HG02623 (cell line): ENCODE data around the gene PTPRG.

Experiments used
- ATAC-seq: cut with Tn5 transposase; IDR thresholded peaks from one replicate; pipeline ENCODE4 v1.9.1; 2021; ENCODE audit warnings: moderate library complexity; ENCODE audit not compliant: unreplicated experiment

The PTPRG gene

GRCh38 chr3:62193586-62194345, 632.4 kb downstream of the PTPRG start:
- no peak for ATAC-seq

- ATAC-seq, result no peak
These were observed 636.1 kb downstream of the PTPRG start for GRCh38 chr3:62197350-62198012.

- ATAC-seq, result no peak
These were observed 637.8 kb downstream of the PTPRG start for GRCh38 chr3:62199126-62199525.

- ATAC-seq, result no peak
These were observed 640.2 kb downstream of the PTPRG start for GRCh38 chr3:62201438-62202035.

GRCh38 chr3:62203152-62203551, 641.8 kb downstream of the PTPRG start:
- ATAC-seq, result no peak

GRCh38 chr3:62203561-62203960, 642.2 kb downstream of the PTPRG start:
- ATAC-seq, result no peak

GRCh38 chr3:62207197-62207596, 645.8 kb downstream of the PTPRG start:
- no peak for ATAC-seq

GRCh38 chr3:62208385-62208784, 647.0 kb downstream of the PTPRG start:
- no peak for ATAC-seq

- no peak for ATAC-seq
These were observed 647.7 kb downstream of the PTPRG start for GRCh38 chr3:62209101-62209500.

GRCh38 chr3:62210011-62210410, 648.6 kb downstream of the PTPRG start:
- ATAC-seq, result no peak

- no peak for ATAC-seq
These were observed 650.5 kb downstream of the PTPRG start for GRCh38 chr3:62211675-62212429.

- ATAC-seq, result no peak
These were observed 653.5 kb downstream of the PTPRG start for GRCh38 chr3:62214850-62215249.

GRCh38 chr3:62220616-62221015, 659.2 kb downstream of the PTPRG start:
- ATAC-seq, result no peak

GRCh38 chr3:62225051-62225450, 663.7 kb downstream of the PTPRG start:
- no peak for ATAC-seq

- no peak for ATAC-seq
These were observed 665.4 kb downstream of the PTPRG start for GRCh38 chr3:62226601-62227339.

GRCh38 chr3:62228467-62228866, 667.1 kb downstream of the PTPRG start:
- no peak for ATAC-seq

- ATAC-seq, result no peak
These were observed 667.8 kb downstream of the PTPRG start for GRCh38 chr3:62229211-62229610.

- ATAC-seq, result no peak
These were observed 668.5 kb downstream of the PTPRG start for GRCh38 chr3:62229908-62230307.

GRCh38 chr3:62233065-62233464, 671.7 kb downstream of the PTPRG start:
- ATAC-seq, result no peak

GRCh38 chr3:62236016-62236415, 674.6 kb downstream of the PTPRG start:
- ATAC-seq, result no peak
